Trophoblast cell (in vitro differentiated cells and primary cell): ENCODE results near the gene TMCO2.

Experiments
- DNase-seq, 2 donors: peaks; one replicate each; pipeline ENCODE4 v3.0.0-alpha.2; 2016
- H2AFZ ChIP-seq: 2 replicates; pipeline ENCODE4 v1.6.1; 2013; ENCODE audit warnings: low read length, moderate library complexity, mild to moderate bottlenecking; ENCODE audit not compliant: insufficient read depth, poor library complexity
- H2AK5ac ChIP-seq: 2 replicates; pipeline ENCODE4 v1.6.1; 2013; ENCODE audit warnings: mild to moderate bottlenecking, low read length
- H2BK120ac ChIP-seq: 2 replicates; pipeline ENCODE4 v1.6.1; 2013; ENCODE audit warnings: low read length, mild to moderate bottlenecking, moderate library complexity; ENCODE audit not compliant: insufficient read depth, poor library complexity
- H2BK12ac ChIP-seq: 2 replicates; pipeline ENCODE4 v1.6.1; 2013; ENCODE audit warnings: mild to moderate bottlenecking, low read length, moderate library complexity
- H2BK5ac ChIP-seq: 2 replicates; pipeline ENCODE4 v1.6.1; 2013; ENCODE audit warnings: low read length, low read depth, moderate library complexity, mild to moderate bottlenecking; ENCODE audit not compliant: poor library complexity
- H3K14ac ChIP-seq: 2 replicates; pipeline ENCODE4 v1.6.1; 2013; ENCODE audit warnings: mild to moderate bottlenecking, low read length
- H3K18ac ChIP-seq: 2 replicates; pipeline ENCODE4 v1.6.1; 2013; ENCODE audit warnings: mild to moderate bottlenecking, low read length
- H3K23ac ChIP-seq: 2 replicates; pipeline ENCODE4 v1.6.1; 2013; ENCODE audit warnings: low read length
- H3K27ac ChIP-seq: 2 replicates; pipeline ENCODE4 v1.5.1; 2013; ENCODE audit warnings: low read depth, mild to moderate bottlenecking, inconsistent platforms, low read length, moderate library complexity
- H3K27me3 ChIP-seq: 2 replicates; pipeline ENCODE4 v1.6.1; 2013; ENCODE audit warnings: inconsistent platforms, mild to moderate bottlenecking, low read length, moderate library complexity; ENCODE audit not compliant: insufficient read depth
- H3K36me3 ChIP-seq, 2 experiments: 1 replicate in 1 of 2; 2 replicates in 1 of 2; pipeline ENCODE4 v1.6.1; 2013; ENCODE audit warnings: low read length in 2 of 2, mild to moderate bottlenecking in 2 of 2, moderate library complexity in 1 of 2; ENCODE audit not compliant: insufficient read depth in 2 of 2, control insufficient read depth in 1 of 2
- H3K4ac ChIP-seq: 2 replicates; pipeline ENCODE4 v1.6.1; 2013; ENCODE audit warnings: low read depth, mild to moderate bottlenecking, low read length, moderate library complexity
- H3K4me1 ChIP-seq, 2 experiments: 1 replicate in 1 of 2; 2 replicates in 1 of 2; pipeline ENCODE4 v1.6.1; 2013; ENCODE audit warnings: low read length in 2 of 2, mild to moderate bottlenecking in 2 of 2, moderate library complexity in 1 of 2; ENCODE audit not compliant: insufficient read depth in 2 of 2, control insufficient read depth in 1 of 2
- H3K4me2 ChIP-seq: 2 replicates; pipeline ENCODE4 v1.6.1; 2013; ENCODE audit warnings: inconsistent platforms, mild to moderate bottlenecking, low read length, moderate library complexity
- H3K4me3 ChIP-seq: 2 replicates; pipeline ENCODE4 v1.5.1; 2013; ENCODE audit warnings: mild to moderate bottlenecking, low read depth, low read length, inconsistent platforms
- H3K79me1 ChIP-seq: one replicate; pipeline ENCODE4 v1.6.1; 2013; ENCODE audit warnings: low read length
- H3K79me2 ChIP-seq: 2 replicates; pipeline ENCODE4 v1.6.1; 2013; ENCODE audit warnings: low read length, mild to moderate bottlenecking; ENCODE audit not compliant: control insufficient read depth, insufficient read depth, poor library complexity
- H3K9ac ChIP-seq: 2 replicates; pipeline ENCODE4 v1.6.1; 2013; ENCODE audit warnings: mild to moderate bottlenecking, low read length
- H3K9me3 ChIP-seq: 2 replicates; pipeline ENCODE4 v1.6.1; 2013; ENCODE audit warnings: low read depth, mild to moderate bottlenecking, control low read depth, inconsistent platforms, low read length; ENCODE audit not compliant: insufficient read depth
- H4K12ac ChIP-seq: 2 replicates; pipeline ENCODE4 v1.6.1; 2013; ENCODE audit warnings: low read depth, mild to moderate bottlenecking, low read length, moderate library complexity
- H4K8ac ChIP-seq: 2 replicates; pipeline ENCODE4 v1.6.1; 2013; ENCODE audit warnings: low read depth, mild to moderate bottlenecking, low read length, moderate library complexity
- H4K91ac ChIP-seq: one replicate; pipeline ENCODE4 v1.6.1; 2013; ENCODE audit warnings: low read depth, mild to moderate bottlenecking, low read length, moderate library complexity
- WGBS: extraction: QIAGEN DNeasy Blood & Tissue Kit; methylation state at CpG from one replicate; pipeline ENCODE4 v1.1.7; 2013; ENCODE audit warnings: missing lambda C conversion rate; ENCODE audit not compliant: insufficient read length, insufficient coverage; ENCODE audit errors: extremely low coverage; 5-methylcytosine and 5-hydroxymethylcytosine counted together

Gene TMCO2

DNA sequence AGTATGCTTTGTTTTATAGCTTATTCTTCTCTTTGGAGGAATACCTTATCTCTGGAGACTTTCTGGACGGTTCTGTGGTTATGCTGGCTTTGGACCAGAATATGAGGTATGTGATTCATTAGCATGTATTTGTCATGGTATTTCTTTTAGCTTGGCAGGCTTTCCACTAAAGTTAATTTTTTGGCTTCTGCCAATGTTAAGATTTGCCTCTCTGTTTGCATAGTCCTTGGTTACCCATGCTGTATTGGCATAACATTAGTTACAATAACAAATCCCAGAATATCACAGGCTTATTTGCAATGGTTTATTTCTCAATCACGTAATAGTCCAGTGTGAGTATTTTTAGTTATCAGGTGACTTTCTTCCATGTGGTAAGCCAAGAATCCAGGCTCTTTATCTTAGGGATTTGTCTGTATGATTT, 20.0 kb downstream of the TMCO2 start:
- H3K27ac ChIP-seq = no peak overlapping the region
- no peak overlapping the region for H3K4me3 ChIP-seq
- H4K91ac ChIP-seq = no peak overlapping the region
- no peaks in the 10 kb centered on the region for H3K79me1 ChIP-seq
- no peaks in the 10 kb centered on the region for H3K79me2 ChIP-seq
- no CpG with 5 or more reads among the region's 2 CpGs for whole genome bisulfite sequencing
- H3K4me2 ChIP-seq = no peak overlapping the region
- no peak overlapping the region for H2AK5ac ChIP-seq
- no peak for DNase-seq
- no peaks in the 10 kb centered on the region for H3K27me3 ChIP-seq
- no peak overlapping the region for H2AFZ ChIP-seq
- H2BK12ac ChIP-seq = no peak overlapping the region
- no peak overlapping the region for H4K12ac ChIP-seq
- peaks cover 19 to 23% of the 10 kb centered on the region in 2 experiments for H3K36me3 ChIP-seq
- no peak overlapping the region for H3K9ac ChIP-seq
- H3K4me1 ChIP-seq = no peaks in the 10 kb centered on the region
- no peak overlapping the region for H2BK120ac ChIP-seq
- H3K9me3 ChIP-seq = no peaks in the 10 kb centered on the region
- H3K23ac ChIP-seq = no peak overlapping the region
- no peak overlapping the region for H2BK5ac ChIP-seq
- H3K14ac ChIP-seq = no peak overlapping the region
- no peak overlapping the region for H3K4ac ChIP-seq
- H3K18ac ChIP-seq = no peak overlapping the region
- no peak overlapping the region for H4K8ac ChIP-seq

DNA sequence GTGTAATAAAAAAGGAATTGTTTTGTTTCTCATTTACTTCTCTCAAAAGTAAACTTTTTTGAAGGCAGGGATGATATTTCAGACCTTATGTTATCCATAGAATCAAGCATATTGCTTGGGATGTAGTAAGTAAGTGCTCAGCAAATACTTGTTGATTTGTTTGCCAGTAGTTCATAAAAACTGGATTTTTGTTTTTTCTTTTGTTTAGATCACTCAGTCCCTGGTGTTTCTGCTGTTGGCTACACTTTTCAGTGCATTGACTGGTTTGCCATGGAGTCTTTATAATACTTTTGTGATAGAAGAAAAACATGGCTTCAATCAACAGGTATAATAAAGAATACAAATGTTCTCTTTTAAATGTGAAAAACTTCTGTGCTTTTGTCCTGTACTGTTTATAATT, 20.5 kb downstream of the TMCO2 start:
- Histone ChIP-seq H2BK12ac (no peak overlapping the region), H3K4me3 (no peak overlapping the region), H2AK5ac (no peak overlapping the region), H3K14ac (no peak overlapping the region), H3K79me1 (no peaks in the 10 kb centered on the region), H3K4ac (no peak overlapping the region), H2BK5ac (no peak overlapping the region), H3K9ac (no peak overlapping the region), H3K23ac (no peak overlapping the region), H3K36me3 (peaks cover 20 to 23% of the 10 kb centered on the region in 2 experiments), H3K79me2 (no peaks in the 10 kb centered on the region), H3K27ac (no peak overlapping the region), H2AFZ (no peak overlapping the region), H4K8ac (no peak overlapping the region), H3K18ac (no peak overlapping the region), H4K91ac (no peak overlapping the region), H2BK120ac (no peak overlapping the region), H3K27me3 (no peaks in the 10 kb centered on the region), H3K4me2 (no peak overlapping the region), H3K9me3 (no peaks in the 10 kb centered on the region), H3K4me1 (no peaks in the 10 kb centered on the region), H4K12ac (no peak overlapping the region)
- no peak for DNase-seq

DNA sequence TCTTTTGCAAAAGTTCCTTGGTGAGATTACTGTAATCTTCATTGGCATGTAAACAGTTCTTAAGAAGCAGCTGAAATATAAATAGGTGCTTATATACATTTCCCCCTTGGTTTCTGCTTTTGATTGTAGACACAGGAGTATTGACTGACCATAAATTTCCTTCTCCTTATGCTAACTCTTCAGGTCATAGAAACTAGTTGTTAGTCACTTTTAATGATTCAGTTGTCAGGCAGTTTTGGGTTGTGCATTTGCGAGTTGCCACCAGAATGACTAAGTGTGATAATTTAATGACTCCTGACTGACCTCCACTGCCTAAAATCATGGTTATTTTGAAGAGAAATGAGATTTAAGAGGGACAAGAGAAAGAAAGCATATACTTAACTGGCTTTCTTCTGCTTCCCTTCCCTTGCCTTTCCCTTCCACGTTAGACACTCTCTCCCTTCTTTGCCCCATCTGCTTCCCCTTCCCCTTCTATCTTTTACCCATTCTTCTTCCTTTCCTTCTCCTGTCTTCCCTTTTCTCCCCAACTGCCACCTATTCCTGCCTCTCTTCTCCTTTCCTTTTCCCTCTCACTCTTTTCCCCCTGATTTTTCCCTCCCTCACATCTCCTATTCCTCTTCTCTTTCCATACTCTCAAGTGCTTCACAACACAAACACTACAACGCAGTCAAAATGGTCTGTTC, 22.6 kb downstream of the TMCO2 start:
- no CpG with 5 or more reads among the region's 3 CpGs for WGBS
- Histone ChIP-seq H3K79me1 (no peaks in the 10 kb centered on the region), H3K36me3 (peaks cover 19 to 28% of the 10 kb centered on the region in 2 experiments), H4K12ac (no peak overlapping the region), H3K18ac (no peak overlapping the region), H3K23ac (no peak overlapping the region), H3K4ac (no peak overlapping the region), H4K8ac (no peak overlapping the region), H3K14ac (no peak overlapping the region), H2AFZ (no peak overlapping the region), H2BK120ac (no peak overlapping the region), H3K79me2 (no peaks in the 10 kb centered on the region), H2BK5ac (no peak overlapping the region), H2BK12ac (no peak overlapping the region), H2AK5ac (no peak overlapping the region), H3K27ac (no peak overlapping the region), H3K4me3 (no peak overlapping the region), H3K27me3 (no peaks in the 10 kb centered on the region), H3K9me3 (no peaks in the 10 kb centered on the region), H4K91ac (no peak overlapping the region), H3K4me1 (no peaks in the 10 kb centered on the region), H3K4me2 (no peak overlapping the region), H3K9ac (no peak overlapping the region)
- no peak for DNase-seq

DNA sequence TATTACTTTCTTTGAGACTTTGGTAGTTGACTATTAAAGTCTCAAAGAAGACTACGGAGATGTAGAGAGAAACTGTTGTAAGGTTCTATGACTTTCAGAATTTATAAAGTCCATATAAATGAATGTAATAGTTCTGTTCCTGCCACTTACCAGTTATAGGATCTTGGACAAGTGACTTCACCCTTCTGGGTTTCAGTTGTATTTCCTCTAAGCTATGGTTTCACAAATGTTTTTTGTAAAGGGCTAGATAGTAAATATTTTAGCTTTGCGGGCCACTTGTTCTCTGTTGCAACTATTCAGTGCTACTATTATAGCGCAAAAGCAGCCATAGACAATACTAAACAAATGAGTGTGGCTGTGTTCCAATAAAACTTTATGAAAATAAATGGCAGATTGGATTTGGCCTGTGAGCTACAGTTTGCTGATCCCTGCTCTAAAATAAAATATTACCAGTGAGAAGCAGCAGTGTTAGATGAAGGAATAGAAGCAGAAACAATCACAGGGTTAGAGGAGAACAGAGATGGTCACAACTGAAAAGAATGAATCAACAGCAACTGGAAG, 25.0 kb downstream of the TMCO2 start:
- Histone ChIP-seq H2BK120ac (no peak overlapping the region), H3K4ac (no peak overlapping the region)

More for the DNA sequence above, 25.0 kb downstream of the TMCO2 start:
- no CpG with 5 or more reads among the region's 3 CpGs for WGBS
- no peaks in the 10 kb centered on the region for H3K27me3 ChIP-seq
- H3K4me3 ChIP-seq = no peak overlapping the region
- no peaks in the 10 kb centered on the region for H3K79me1 ChIP-seq
- no peak for DNase-seq
- H4K12ac ChIP-seq = no peak overlapping the region
- no peak overlapping the region for H3K27ac ChIP-seq
- no peak overlapping the region for H3K23ac ChIP-seq
- H3K9me3 ChIP-seq = no peaks in the 10 kb centered on the region
- H3K9ac ChIP-seq = no peak overlapping the region
- no peaks in the 10 kb centered on the region for H3K4me1 ChIP-seq
- no peak overlapping the region for H4K8ac ChIP-seq
- H3K36me3 ChIP-seq = peaks cover 15 to 24% of the 10 kb centered on the region in 2 experiments
- no peak overlapping the region for H2AFZ ChIP-seq
- H2BK12ac ChIP-seq = no peak overlapping the region
- no peaks in the 10 kb centered on the region for H3K79me2 ChIP-seq
- no peak overlapping the region for H3K14ac ChIP-seq
- no peak overlapping the region for H2BK5ac ChIP-seq
- no peak overlapping the region for H3K18ac ChIP-seq
- no peak overlapping the region for H3K4me2 ChIP-seq
- no peak overlapping the region for H2AK5ac ChIP-seq
- no peak overlapping the region for H4K91ac ChIP-seq
